KMS-11 (cell line): ENCODE results near the gene PRF1.

ENCODE experiments used
- H2AFZ ChIP-seq: fragments of 200-600 bp; sonication (generic); 2 replicates; pipeline ENCODE4 v1.6.1; 2016; ENCODE audit warnings: antibody characterized with exemption, mixed run types, low read depth
- H3K27ac ChIP-seq: fragments of 200-600 bp; sonication (generic); 2 replicates; pipeline ENCODE4 v1.6.1; 2016; ENCODE audit warnings: mild to moderate bottlenecking, mixed run types
- H3K27me3 ChIP-seq: fragments of 200-600 bp; sonication (generic); 2 replicates; pipeline ENCODE4 v1.6.1; 2017; ENCODE audit warnings: mild to moderate bottlenecking, low read depth, mixed run types, moderate library complexity; ENCODE audit not compliant: insufficient read depth
- H3K36me3 ChIP-seq: fragments of 200-600 bp; sonication (generic); 2 replicates; pipeline ENCODE4 v1.6.1; 2017; ENCODE audit warnings: mild to moderate bottlenecking, mixed run types; ENCODE audit not compliant: insufficient read depth
- H3K4me1 ChIP-seq: fragments of 200-600 bp; sonication (generic); 2 replicates; pipeline ENCODE4 v1.6.1; 2016; ENCODE audit warnings: mild to moderate bottlenecking, low read depth, mixed run types; ENCODE audit not compliant: poor library complexity, severe bottlenecking
- H3K4me2 ChIP-seq: fragments of 200-600 bp; sonication (generic); 2 replicates; pipeline ENCODE4 v1.7.0; 2016; ENCODE audit warnings: mild to moderate bottlenecking, mixed run types
- H3K4me3 ChIP-seq: fragments of 200-600 bp; sonication (generic); IDR thresholded peaks from 2 replicates; pipeline ENCODE4 v1.6.1; 2017; ENCODE audit warnings: low read depth, low read length, mixed read lengths; ENCODE audit not compliant: insufficient read depth
- H3K79me2 ChIP-seq: fragments of 200-600 bp; sonication (generic); 2 replicates; pipeline ENCODE4 v1.6.1; 2016; ENCODE audit warnings: low read depth, mixed run types; ENCODE audit not compliant: insufficient read depth
- H3K9ac ChIP-seq: fragments of 200-600 bp; sonication (generic); 2 replicates; pipeline ENCODE4 v1.6.1; 2016; ENCODE audit warnings: mild to moderate bottlenecking, mixed run types
- H4K20me1 ChIP-seq: fragments of 200-600 bp; sonication (generic); 2 replicates; pipeline ENCODE4 v1.6.1; 2016; ENCODE audit warnings: mild to moderate bottlenecking, mixed run types; ENCODE audit not compliant: insufficient read depth
- TF ChIP-seq, protein P1 (sequence below): fragments of 200-600 bp; sonication (generic); conservative IDR thresholded peaks from 2 replicates; pipeline ENCODE4 v1.6.1; 2017; ENCODE audit warnings: low read depth, mild to moderate bottlenecking, antibody characterized with exemption, low read length, moderate library complexity, mixed read lengths

PRF1 gene

DNA sequence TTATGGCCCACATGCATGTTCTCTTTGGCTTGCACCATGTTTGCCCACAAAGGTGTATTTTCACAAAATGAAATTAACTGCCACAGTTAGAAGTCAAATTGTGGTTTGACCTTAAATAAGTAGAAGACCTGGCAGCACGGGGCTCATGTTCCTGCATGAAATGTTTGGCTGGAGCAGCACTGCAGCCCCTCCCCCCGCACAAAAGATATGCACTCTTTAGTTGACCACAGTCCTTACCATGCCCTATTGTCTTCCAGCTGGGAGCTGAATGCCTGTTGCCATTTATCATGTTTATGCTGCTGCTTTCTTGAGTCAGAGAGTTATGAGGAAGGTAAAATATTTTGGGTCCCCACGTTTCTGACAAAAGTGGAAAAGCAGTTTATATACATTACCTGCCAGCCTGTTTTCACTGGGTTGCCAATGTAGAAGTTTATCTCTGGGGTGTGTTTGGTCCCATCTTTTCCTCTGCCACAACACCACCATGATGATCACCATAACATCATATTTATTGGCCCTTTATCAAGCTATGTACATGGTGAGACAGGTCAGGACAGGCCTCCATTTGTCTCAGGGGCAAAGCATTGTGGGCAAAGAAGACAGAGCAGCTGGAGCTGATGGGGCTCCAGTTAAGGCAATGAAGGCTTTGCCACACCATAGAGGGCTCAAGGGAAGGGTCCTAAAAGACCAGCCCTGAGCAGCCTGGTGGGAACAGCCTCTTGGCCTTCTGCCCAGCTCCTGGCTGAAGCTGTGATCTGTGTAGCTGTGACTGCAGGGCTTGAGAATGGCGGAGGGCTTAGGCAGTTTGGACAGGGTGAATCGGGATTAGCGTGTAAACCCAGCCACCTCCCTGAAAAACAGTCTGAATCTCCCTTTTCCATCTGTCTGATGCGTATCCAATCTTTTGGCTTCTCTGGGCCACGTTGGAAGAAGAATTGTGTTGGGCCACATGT is 5.4 kb downstream of the PRF1 start:
- Histone ChIP-seq H2AFZ (no peak overlapping the region), H3K4me1 (no peaks in the 10 kb centered on the region), H3K9ac (no peak overlapping the region), H3K36me3 (no peaks in the 10 kb centered on the region), H3K4me2 (no peak overlapping the region), H3K79me2 (no peaks in the 10 kb centered on the region), H3K4me3 (no peak overlapping the region), H3K27me3 (no peaks in the 10 kb centered on the region), H4K20me1 (no peaks in the 10 kb centered on the region), H3K27ac (no peak overlapping the region)
- TF ChIP-seq, protein P1, sequence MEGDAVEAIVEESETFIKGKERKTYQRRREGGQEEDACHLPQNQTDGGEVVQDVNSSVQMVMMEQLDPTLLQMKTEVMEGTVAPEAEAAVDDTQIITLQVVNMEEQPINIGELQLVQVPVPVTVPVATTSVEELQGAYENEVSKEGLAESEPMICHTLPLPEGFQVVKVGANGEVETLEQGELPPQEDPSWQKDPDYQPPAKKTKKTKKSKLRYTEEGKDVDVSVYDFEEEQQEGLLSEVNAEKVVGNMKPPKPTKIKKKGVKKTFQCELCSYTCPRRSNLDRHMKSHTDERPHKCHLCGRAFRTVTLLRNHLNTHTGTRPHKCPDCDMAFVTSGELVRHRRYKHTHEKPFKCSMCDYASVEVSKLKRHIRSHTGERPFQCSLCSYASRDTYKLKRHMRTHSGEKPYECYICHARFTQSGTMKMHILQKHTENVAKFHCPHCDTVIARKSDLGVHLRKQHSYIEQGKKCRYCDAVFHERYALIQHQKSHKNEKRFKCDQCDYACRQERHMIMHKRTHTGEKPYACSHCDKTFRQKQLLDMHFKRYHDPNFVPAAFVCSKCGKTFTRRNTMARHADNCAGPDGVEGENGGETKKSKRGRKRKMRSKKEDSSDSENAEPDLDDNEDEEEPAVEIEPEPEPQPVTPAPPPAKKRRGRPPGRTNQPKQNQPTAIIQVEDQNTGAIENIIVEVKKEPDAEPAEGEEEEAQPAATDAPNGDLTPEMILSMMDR: no peak

DNA sequence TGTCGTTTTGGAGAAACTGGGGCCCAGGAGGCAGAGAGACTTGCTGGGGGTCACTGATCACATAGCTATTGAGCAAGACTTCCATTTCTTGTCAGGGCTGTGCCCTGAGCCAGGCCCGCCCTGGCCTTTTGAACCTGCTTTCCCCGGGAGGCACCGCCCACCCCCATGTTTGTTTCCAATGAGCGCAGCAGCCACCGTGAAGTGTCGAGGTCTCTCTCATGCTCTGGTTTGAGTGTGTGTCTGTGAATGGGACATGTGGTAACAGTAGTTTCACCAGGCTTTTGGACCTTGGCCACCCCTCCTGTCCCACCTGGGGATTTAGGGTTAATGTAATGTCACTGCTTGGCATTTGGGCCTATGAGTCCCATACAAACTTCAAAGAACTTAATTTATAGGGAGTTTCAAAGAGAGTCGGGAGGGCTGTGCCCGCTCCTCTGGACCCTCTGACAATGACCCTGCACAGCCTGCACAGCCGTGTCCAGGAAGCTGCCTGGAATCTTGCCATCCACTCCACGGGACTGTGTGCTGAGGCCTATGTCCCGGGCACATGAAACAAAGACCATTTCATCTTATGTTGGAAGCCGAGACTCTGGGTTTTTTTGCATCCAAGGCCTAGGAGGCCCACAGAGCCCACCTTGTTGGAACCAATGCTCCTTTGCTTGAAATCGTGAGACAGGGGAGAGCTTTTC is 6.3 kb downstream of the PRF1 start:
- Histone ChIP-seq H3K36me3 (no peaks in the 10 kb centered on the region), H4K20me1 (no peaks in the 10 kb centered on the region), H3K27ac (no peak overlapping the region), H3K9ac (no peak overlapping the region), H3K4me3 (no peak overlapping the region), H3K27me3 (no peaks in the 10 kb centered on the region), H3K4me1 (no peaks in the 10 kb centered on the region), H3K79me2 (no peaks in the 10 kb centered on the region), H3K4me2 (no peak overlapping the region), H2AFZ (no peak overlapping the region)
- TF ChIP-seq, protein P1: no peak

DNA sequence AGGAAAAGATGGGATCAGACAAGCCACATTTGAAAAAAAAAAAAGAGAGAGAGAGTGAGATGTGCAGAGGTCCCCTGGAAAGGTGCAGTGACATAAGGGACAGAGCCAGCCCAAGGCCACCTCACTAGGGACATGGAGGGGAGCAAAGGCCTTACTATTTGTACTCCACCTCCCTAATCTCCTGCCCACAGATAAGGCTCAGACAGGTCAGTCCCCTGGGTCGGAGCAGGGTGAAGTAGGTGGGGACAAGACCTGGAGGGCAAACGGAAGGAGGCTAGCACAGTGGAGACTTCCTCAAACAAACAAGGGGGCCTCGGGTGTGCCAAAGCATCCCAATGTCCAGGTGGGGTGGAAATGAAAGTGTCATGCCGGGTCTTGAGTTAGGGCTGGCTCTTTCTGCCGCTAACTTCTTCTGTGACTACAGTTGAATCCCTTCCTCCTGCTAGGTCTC is 7.0 kb downstream of the PRF1 start:
- no peak overlapping the region for H2AFZ ChIP-seq
- no peaks in the 10 kb centered on the region for H3K36me3 ChIP-seq
- H3K4me3 ChIP-seq: no peak overlapping the region
- H3K79me2 ChIP-seq: no peaks in the 10 kb centered on the region
- no peak overlapping the region for H3K9ac ChIP-seq
- TF ChIP-seq, protein P1: no peak
- no peaks in the 10 kb centered on the region for H3K4me1 ChIP-seq
- no peak overlapping the region for H3K27ac ChIP-seq
- no peaks in the 10 kb centered on the region for H3K27me3 ChIP-seq
- H4K20me1 ChIP-seq: no peaks in the 10 kb centered on the region
- no peak overlapping the region for H3K4me2 ChIP-seq

DNA sequence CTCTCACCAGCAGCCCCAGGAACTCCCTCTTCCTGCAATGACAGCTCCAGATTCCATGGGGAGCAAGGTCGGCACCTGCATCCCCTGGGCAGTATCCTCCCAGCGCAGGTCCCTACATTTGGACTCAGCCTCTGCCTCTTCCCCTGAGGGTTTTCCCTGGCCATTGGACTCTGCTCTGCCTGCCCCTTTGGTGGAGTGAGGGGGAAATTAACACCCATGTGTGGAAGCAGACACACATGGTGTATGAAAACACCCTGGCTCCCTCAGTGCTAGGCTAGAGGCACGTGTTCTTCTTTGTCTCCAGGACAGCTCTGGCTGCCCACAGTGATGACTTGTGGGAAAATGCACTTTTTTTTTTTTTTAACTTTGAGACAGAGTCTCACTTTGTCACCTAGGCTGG is 8.4 kb downstream of the PRF1 start:
- H2AFZ ChIP-seq: no peak overlapping the region
- TF ChIP-seq, protein P1: no peak
- H3K27me3 ChIP-seq: no peaks in the 10 kb centered on the region
- no peaks in the 10 kb centered on the region for H3K36me3 ChIP-seq
- no peak overlapping the region for H3K4me3 ChIP-seq
- H3K27ac ChIP-seq: no peak overlapping the region
- no peaks in the 10 kb centered on the region for H4K20me1 ChIP-seq
- no peaks in the 10 kb centered on the region for H3K79me2 ChIP-seq
- H3K9ac ChIP-seq: no peak overlapping the region
- no peak overlapping the region for H3K4me2 ChIP-seq
- no peaks in the 10 kb centered on the region for H3K4me1 ChIP-seq
